Activated naive CD4-positive, alpha-beta T cell treated with anti-CD3 and anti-CD28 coated beads, Interleukin-2, amount 50 U/mL, for 72 hours (primary cell): ENCODE measurements around the gene APOC1. TPM values are rescaled to one million over a fixed set of nuclear protein-coding genes. Genes with fewer than 3 reads are reported as not detected.

Source experiments
- ATAC-seq, 2 donors: fragments of 150-1000 bp; cut with Tn5 transposase; 2 replicates each; pipeline ENCODE4 v1.10.0; 2021; ENCODE audit warnings: mild to moderate bottlenecking in 2 of 2, moderate library complexity in 2 of 2
- DNase-seq, 2 donors: peaks; one replicate each; pipeline ENCODE4 v3.0.0; 2021 to 2022; ENCODE audit warnings: low spot score in 2 of 2
- H3K27ac Mint-ChIP-seq, 2 donors: one replicate each; pipeline ENCODE4 v1.8.0; 2022; ENCODE audit warnings: mild to moderate bottlenecking in 2 of 2, mixed read lengths in 2 of 2
- H3K36me3 Mint-ChIP-seq, 2 donors: one replicate each; pipeline ENCODE4 v1.8.0; 2022; ENCODE audit warnings: mixed read lengths in 2 of 2
- H3K9me3 Mint-ChIP-seq, 2 donors: one replicate each; pipeline ENCODE4 v1.8.0; 2022; ENCODE audit warnings: mixed read lengths in 2 of 2
- total RNA-seq, 2 donors: library from RNA; stranded (reverse); gene quantifications; one replicate each; pipeline ENCODE4 v1.2.3, GENCODE V29; 2022

APOC1 gene
- total RNA-seq, 2 donors from 2014 or later = 0.61 TPM; not detected in 1

DNA sequence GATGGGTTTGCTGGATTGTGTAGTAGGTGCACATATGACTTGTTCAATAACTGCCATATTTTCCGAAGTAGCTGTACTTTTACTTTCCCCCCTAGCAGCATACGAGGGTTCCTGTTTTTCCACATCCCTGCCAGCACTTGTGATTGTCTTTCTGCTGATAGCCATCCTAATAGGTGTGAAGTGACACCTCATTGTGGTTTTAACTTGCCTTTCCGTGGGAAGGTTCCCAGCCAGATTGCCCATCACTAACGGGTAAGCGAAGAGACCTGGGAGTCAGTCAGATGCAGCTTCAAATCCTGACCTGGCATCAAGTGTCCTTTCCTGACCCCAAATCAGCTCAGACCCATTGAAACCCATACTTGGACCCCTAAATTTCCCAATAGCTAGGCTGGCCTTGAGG lies 45.3 kb downstream of the APOC1 start:
- no peaks in the 10 kb centered on the region for H3K9me3 Mint-ChIP-seq
- peaks cover 0 to 10% of the 10 kb centered on the region in 2 donors for H3K36me3 Mint-ChIP-seq
- ATAC-seq = no peak
- no peak for DNase-seq
- H3K27ac Mint-ChIP-seq = peak overlapping the region; percentile 69 to 76

DNA sequence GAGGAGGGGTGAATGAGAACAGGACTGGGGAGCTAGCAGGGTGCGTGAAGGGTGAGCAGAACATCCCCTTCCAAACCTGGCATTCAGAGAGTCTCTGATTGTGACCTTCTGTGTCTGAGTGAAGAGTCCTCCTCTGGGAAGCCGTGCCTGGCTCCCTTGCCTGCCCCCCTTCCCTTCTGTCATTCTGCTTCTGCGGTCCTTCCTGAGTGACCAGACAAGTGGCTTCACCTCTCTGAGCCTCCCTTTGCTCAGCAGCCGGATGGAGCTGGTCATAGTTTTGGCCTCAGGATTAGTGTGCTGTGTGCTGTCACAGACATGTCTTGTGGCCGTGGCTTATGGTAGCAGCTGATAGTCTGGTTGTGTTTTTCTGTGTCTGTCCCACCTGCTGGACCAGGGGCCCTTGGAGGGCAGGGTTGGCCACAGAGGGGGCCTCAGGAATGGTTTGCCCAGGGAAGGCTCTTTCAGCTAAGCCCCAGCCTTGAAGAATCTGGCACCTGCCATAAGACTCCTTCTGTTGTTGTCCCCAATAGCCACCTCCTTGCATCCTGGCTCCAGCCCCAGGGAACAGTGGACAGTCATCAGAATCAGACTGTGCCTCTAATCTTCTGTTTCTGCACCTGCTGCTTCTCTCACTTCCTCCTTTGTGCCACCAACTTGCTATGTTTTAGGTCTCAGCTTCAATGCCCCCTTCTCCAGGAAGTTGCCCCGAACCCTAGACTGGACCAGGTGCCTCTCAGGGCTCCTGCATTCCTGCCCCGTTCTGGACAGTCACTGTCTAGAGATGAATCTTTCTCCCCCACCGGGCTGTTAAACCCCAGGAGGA lies 46.7 kb downstream of the APOC1 start:
- Mint-ChIP-seq H3K36me3 (peaks cover 0 to 7% of the 10 kb centered on the region in 2 donors), H3K9me3 (no peaks in the 10 kb centered on the region), H3K27ac (peak overlapping the region; percentile 76 to 80)
- no peak for DNase-seq
- no peak for ATAC-seq

DNA sequence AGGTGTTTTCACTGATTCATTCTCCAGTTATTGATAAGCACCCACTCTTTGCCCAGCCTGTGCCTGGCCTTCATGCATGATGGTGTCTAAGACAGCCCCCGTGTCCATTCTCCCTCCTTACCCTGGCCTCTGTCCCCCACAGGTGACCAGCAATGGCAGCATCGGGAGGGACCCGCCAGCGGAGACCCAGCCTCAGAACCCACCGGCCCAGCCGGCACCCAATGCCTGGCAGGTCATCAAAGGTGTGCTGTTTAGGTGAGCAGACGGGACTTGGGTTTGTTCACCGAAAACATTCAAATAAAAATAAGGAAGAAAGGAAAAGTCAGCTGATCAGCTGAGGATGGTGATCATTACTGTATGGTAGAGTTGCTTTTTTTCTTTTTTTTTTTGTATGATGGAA lies 47.4 kb downstream of the APOC1 start:
- no peak for ATAC-seq
- Mint-ChIP-seq H3K27ac (peak overlapping the region; percentile 54 to 80), H3K9me3 (no peaks in the 10 kb centered on the region), H3K36me3 (peaks cover 0 to 6% of the 10 kb centered on the region in 2 donors)
- DNase-seq = no peak

DNA sequence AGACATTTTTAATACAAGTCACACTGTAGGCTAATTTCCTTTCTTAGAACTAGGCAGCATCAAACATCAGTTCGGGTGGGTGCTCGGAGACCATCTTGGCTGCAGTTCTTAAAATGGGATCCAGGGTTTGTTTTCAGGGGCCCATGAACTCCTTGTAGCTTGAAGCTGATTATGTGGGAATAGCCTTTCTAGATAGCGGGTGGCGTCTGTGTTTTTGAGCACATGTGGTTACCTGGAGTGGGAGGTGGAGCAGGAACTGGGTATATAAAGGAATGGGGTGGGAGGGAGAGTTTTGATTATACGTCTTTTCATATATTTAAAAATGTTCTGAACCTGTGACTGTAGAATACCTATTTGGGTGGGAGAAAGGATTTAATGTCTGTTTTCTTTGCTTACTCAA lies 53.7 kb downstream of the APOC1 start:
- H3K36me3 Mint-ChIP-seq = peaks cover 0 to 6% of the 10 kb centered on the region in 2 donors
- DNase-seq (no peak), ATAC-seq (no peak)
- no peak overlapping the region for H3K27ac Mint-ChIP-seq
- no peaks in the 10 kb centered on the region for H3K9me3 Mint-ChIP-seq

DNA sequence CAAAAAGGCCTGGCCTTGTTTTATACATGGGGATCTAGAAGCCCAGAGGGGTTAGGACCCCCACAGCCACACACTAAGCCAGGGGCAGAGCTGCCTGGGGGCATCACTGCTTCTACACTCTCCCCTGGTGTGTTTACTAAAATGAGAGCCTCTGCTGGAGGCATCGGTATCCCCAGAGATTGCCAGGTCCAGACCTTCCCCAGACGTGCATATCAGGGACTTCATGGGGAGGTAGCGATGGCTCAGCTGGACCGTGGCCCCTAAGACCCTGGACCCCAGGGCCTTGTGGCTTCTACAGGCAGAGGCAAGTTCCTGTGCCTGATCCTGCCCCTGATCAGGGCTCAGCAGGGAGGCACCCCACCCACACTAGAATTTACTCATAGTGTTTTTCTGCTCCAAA lies 54.3 kb downstream of the APOC1 start:
- Mint-ChIP-seq H3K9me3 (no peaks in the 10 kb centered on the region), H3K27ac (no peak overlapping the region), H3K36me3 (peaks cover 0 to 6% of the 10 kb centered on the region in 2 donors)
- DNase-seq = no peak
- ATAC-seq = no peak

Other genes with a start within 250 kb of the APOC1 start
- 1 to 10 TPM; 2.2 to 2.5 TPM for gene CEACAM19, start 243.1 kb upstream of the APOC1 start, total RNA-seq
- gene CEACAM16, start 215.5 kb upstream of the APOC1 start, total RNA-seq = not detected
- gene BCL3, start 165.9 kb upstream of the APOC1 start, total RNA-seq = 100 to 1,000 TPM in 1 of 2 donors, 10 to 100 TPM in 1; 83.8 to 124 TPM
- not detected for gene CBLC, start 136.7 kb upstream of the APOC1 start, total RNA-seq
- under 1 TPM in 1 of 2 donors, not detected in 1; 0.31 TPM for gene BCAM, start 105.5 kb upstream of the APOC1 start, total RNA-seq
- gene NECTIN2, start 68.3 kb upstream of the APOC1 start, total RNA-seq = under 1 TPM; 0.89 to 0.98 TPM
- gene TOMM40, start 23.4 kb upstream of the APOC1 start, total RNA-seq = 100 to 1,000 TPM in 1 of 2 donors, 10 to 100 TPM in 1; 38.2 to 120 TPM
- 1 to 10 TPM in 1 of 2 donors, under 1 TPM in 1; 0.80 to 2.9 TPM for gene APOE, start 8.8 kb upstream of the APOC1 start, total RNA-seq
- not detected for gene APOC4, start 27.6 kb downstream of the APOC1 start, total RNA-seq
- gene APOC2, start 31.4 kb downstream of the APOC1 start, total RNA-seq = not detected
- gene CLPTM1, start 40.8 kb downstream of the APOC1 start, total RNA-seq = 10 to 100 TPM; 54.0 to 58.5 TPM
- gene RELB, start 86.9 kb downstream of the APOC1 start, total RNA-seq = 10 to 100 TPM; 31.7 to 56.5 TPM
- gene CLASRP, start 124.4 kb downstream of the APOC1 start, total RNA-seq = 100 to 1,000 TPM; 115 to 133 TPM
- gene ZNF296, start 161.9 kb downstream of the APOC1 start, total RNA-seq = 1 to 10 TPM; 2.3 to 6.7 TPM
- 10 to 100 TPM in 1 of 2 donors, 1 to 10 TPM in 1; 8.3 to 54.3 TPM for gene GEMIN7, start 164.7 kb downstream of the APOC1 start, total RNA-seq
- gene PPP1R37, start 178.6 kb downstream of the APOC1 start, total RNA-seq = 10 to 100 TPM; 12.4 to 18.3 TPM
- gene NKPD1, start 246.4 kb downstream of the APOC1 start, total RNA-seq = under 1 TPM in 1 of 2 donors, not detected in 1; 0.14 TPM